GM18907 (cell line): ENCODE measurements around the gene SRD5A3.

Experiments used
- ATAC-seq: cut with Tn5 transposase; IDR thresholded peaks from one replicate; pipeline ENCODE4 v1.9.1; 2021; ENCODE audit warnings: mild to moderate bottlenecking, moderate library complexity; ENCODE audit not compliant: unreplicated experiment

The SRD5A3 gene

GRCh38 chr4:55345980-55346850 is at the start of gene SRD5A3:
TSS of gene SRD5A3 (plus strand) at chr4:55346242. CDS start at chr4:55346337, 95 bp downstream.
- ATAC-seq = peak; percentile 97

- ATAC-seq = no peak
Observed at GRCh38 chr4:55297346-55297745, 48.7 kb upstream of the SRD5A3 start.

- no peak for ATAC-seq
Observed at GRCh38 chr4:55303760-55304165, 42.3 kb upstream of the SRD5A3 start.

- ATAC-seq = no peak
Observed at GRCh38 chr4:55304303-55304702, 41.7 kb upstream of the SRD5A3 start.

- ATAC-seq = no peak
Observed at GRCh38 chr4:55308071-55308470, 38.0 kb upstream of the SRD5A3 start.

GRCh38 chr4:55311792-55312488 is 34.1 kb upstream of the SRD5A3 start:
- ATAC-seq = no peak

- peak; percentile 73 for ATAC-seq
Observed at GRCh38 chr4:55312489-55313101, 33.4 kb upstream of the SRD5A3 start.

GRCh38 chr4:55314141-55314820 is 31.8 kb upstream of the SRD5A3 start:
- ATAC-seq = no peak

- ATAC-seq = no peak
Observed at GRCh38 chr4:55318175-55319129, 27.6 kb upstream of the SRD5A3 start.

GRCh38 chr4:55321707-55322264 is 24.3 kb upstream of the SRD5A3 start:
- ATAC-seq = no peak

GRCh38 chr4:55323375-55323774 is 22.7 kb upstream of the SRD5A3 start:
- ATAC-seq = no peak

- no peak for ATAC-seq
Observed at GRCh38 chr4:55326629-55327028, 19.4 kb upstream of the SRD5A3 start.

GRCh38 chr4:55329012-55329411 is 17.0 kb upstream of the SRD5A3 start:
- ATAC-seq = no peak

GRCh38 chr4:55330241-55330640 is 15.8 kb upstream of the SRD5A3 start:
- no peak for ATAC-seq

GRCh38 chr4:55336138-55337034 is 9.7 kb upstream of the SRD5A3 start:
- no peak for ATAC-seq

- ATAC-seq = no peak
Observed at GRCh38 chr4:55337944-55338343, 8.1 kb upstream of the SRD5A3 start.

GRCh38 chr4:55338486-55338885 is 7.6 kb upstream of the SRD5A3 start:
- no peak for ATAC-seq

GRCh38 chr4:55340266-55340665 is 5.8 kb upstream of the SRD5A3 start:
- ATAC-seq = no peak

GRCh38 chr4:55343887-55344286 is 2.2 kb upstream of the SRD5A3 start:
- no peak for ATAC-seq
